Spinal cord (tissue), 10 donors: Measurements from ENCODE around the gene NCDN. TPM values are rescaled to one million over a fixed set of nuclear protein-coding genes. Genes with fewer than 3 reads are reported as not detected.

ENCODE experiments used
- DNase-seq, 6 donors: peaks; one replicate each; pipeline versions ENCODE4 v3.0.0 to v3.0.0-alpha.2; 2013 to 2015; ENCODE audit warnings: low spot score in 6 of 6, low read depth in 4 of 6
- H3K27ac ChIP-seq: one replicate; pipeline ENCODE4 v1.5.1; 2013; ENCODE audit warnings: low read depth, low read length, control low read depth
- H3K27me3 ChIP-seq: one replicate; pipeline ENCODE4 v1.6.1; 2013; ENCODE audit warnings: low read length; ENCODE audit not compliant: control insufficient read depth, insufficient read depth
- H3K36me3 ChIP-seq: one replicate; pipeline ENCODE4 v1.6.1; 2013; ENCODE audit warnings: low read length; ENCODE audit not compliant: control insufficient read depth, insufficient read depth
- H3K4me1 ChIP-seq: one replicate; pipeline ENCODE4 v1.6.1; 2013; ENCODE audit warnings: low read length; ENCODE audit not compliant: control insufficient read depth, insufficient read depth
- H3K4me3 ChIP-seq: one replicate; pipeline ENCODE4 v1.5.1; 2013; ENCODE audit warnings: low read depth, low read length, control low read depth
- H3K9me3 ChIP-seq: one replicate; pipeline ENCODE4 v1.6.1; 2013; ENCODE audit warnings: low read length; ENCODE audit not compliant: control insufficient read depth, insufficient read depth
- WGBS: methylation state at CpG from one replicate; pipeline ENCODE4 v1.1.5; 2013; ENCODE audit warnings: missing lambda C conversion rate; ENCODE audit not compliant: insufficient coverage; 5-methylcytosine and 5-hydroxymethylcytosine counted together
- polyA plus RNA-seq, 2 donors: library from polyadenylated mRNA; unstranded; fragments of 120-200 nt; gene quantifications; one replicate each; pipeline ENCODE4 v1.2.1, GENCODE V29; 2013; ENCODE audit not compliant: insufficient read length in 2 of 2
- total RNA-seq, 2 donors: library from RNA; depleted of rRNA in 1 of 2; stranded (reverse); fragments of 120-200 nt in 1 of 2; fragments of >200 nt in 1 of 2; gene quantifications; one replicate each; pipeline versions ENCODE4 v1.2.3 to v1.2.4, GENCODE V29; 2013 to 2014
- donor health status: healthy.

NCDN gene
- total and polyA plus RNA-seq, 4 donors = 39.9 to 209 (median 159) TPM

- H3K9me3 ChIP-seq = peaks cover 8% of the 10 kb centered on the region
- H3K4me3 ChIP-seq = no peak overlapping the region
- 80% methylated on average over 3 of the region's 6 CpGs for WGBS
- peaks cover 10% of the 10 kb centered on the region for H3K36me3 ChIP-seq
- no peak for DNase-seq
- no peaks in the 10 kb centered on the region for H3K4me1 ChIP-seq
- H3K27ac ChIP-seq = no peak overlapping the region
- H3K27me3 ChIP-seq = no peaks in the 10 kb centered on the region
Observed at GRCh38 chr1:35531368-35531767, 26.2 kb upstream of the NCDN start.

GRCh38 chr1:35532497-35533223, 24.9 kb upstream of the NCDN start:
- WGBS = no CpG with 5 or more reads among the region's 1 CpG
- Histone ChIP-seq H3K4me3 (no peak overlapping the region), H3K4me1 (peaks cover 2% of the 10 kb centered on the region), H3K9me3 (peaks cover 5% of the 10 kb centered on the region), H3K36me3 (peaks cover 10% of the 10 kb centered on the region), H3K27me3 (no peaks in the 10 kb centered on the region), H3K27ac (no peak overlapping the region)
- peak in 1 of 6 donors; percentile 76 for DNase-seq

- DNase-seq = peak in 1 of 6 donors; percentile 66
- peaks cover 5% of the 10 kb centered on the region for H3K9me3 ChIP-seq
- WGBS = 25% methylated on average over 1 of the region's 1 CpG
- peaks cover 6% of the 10 kb centered on the region for H3K4me1 ChIP-seq
- no peak overlapping the region for H3K27ac ChIP-seq
- peaks cover 12% of the 10 kb centered on the region for H3K36me3 ChIP-seq
- no peaks in the 10 kb centered on the region for H3K27me3 ChIP-seq
- no peak overlapping the region for H3K4me3 ChIP-seq
Observed at GRCh38 chr1:35533586-35533985, 24.0 kb upstream of the NCDN start.

GRCh38 chr1:35535243-35535642, 22.4 kb upstream of the NCDN start:
- H3K4me1 ChIP-seq = peaks cover 11% of the 10 kb centered on the region
- no peaks in the 10 kb centered on the region for H3K27me3 ChIP-seq
- no peaks in the 10 kb centered on the region for H3K9me3 ChIP-seq
- H3K4me3 ChIP-seq = no peak overlapping the region
- peaks cover 12% of the 10 kb centered on the region for H3K36me3 ChIP-seq
- H3K27ac ChIP-seq = no peak overlapping the region
- DNase-seq = no peak

- Histone ChIP-seq H3K4me1 (peaks cover 11% of the 10 kb centered on the region), H3K9me3 (no peaks in the 10 kb centered on the region), H3K27me3 (no peaks in the 10 kb centered on the region), H3K4me3 (no peak overlapping the region), H3K36me3 (peaks cover 2% of the 10 kb centered on the region), H3K27ac (no peak overlapping the region)
- no peak for DNase-seq
- WGBS = no CpG with 5 or more reads among the region's 2 CpGs
Observed at GRCh38 chr1:35536556-35537162, 20.9 kb upstream of the NCDN start.

- Histone ChIP-seq H3K27ac (no peak overlapping the region), H3K4me1 (peaks cover 11% of the 10 kb centered on the region), H3K4me3 (no peak overlapping the region), H3K9me3 (no peaks in the 10 kb centered on the region), H3K36me3 (peaks cover 2% of the 10 kb centered on the region), H3K27me3 (no peaks in the 10 kb centered on the region)
- DNase-seq = no peak
- WGBS = no CpG with 5 or more reads among the region's 1 CpG
Observed at GRCh38 chr1:35537806-35538205, 19.8 kb upstream of the NCDN start.

GRCh38 chr1:35539073-35539823, 18.4 kb upstream of the NCDN start:
- H3K9me3 ChIP-seq = no peaks in the 10 kb centered on the region
- H3K27ac ChIP-seq = no peak overlapping the region
- H3K4me3 ChIP-seq = no peak overlapping the region
- DNase-seq = peak in 2 of 6 donors; percentile 36 to 62
- H3K27me3 ChIP-seq = no peaks in the 10 kb centered on the region
- 72% methylated on average over 4 of the region's 6 CpGs for WGBS
- peaks cover 5% of the 10 kb centered on the region for H3K36me3 ChIP-seq
- H3K4me1 ChIP-seq = peaks cover 11% of the 10 kb centered on the region

GRCh38 chr1:35539824-35540261, 17.8 kb upstream of the NCDN start:
- H3K4me3 ChIP-seq = no peak overlapping the region
- DNase-seq = peak in 1 of 6 donors; percentile 74
- H3K4me1 ChIP-seq = peaks cover 12% of the 10 kb centered on the region
- H3K27me3 ChIP-seq = no peaks in the 10 kb centered on the region
- peak overlapping the region; percentile 10 for H3K27ac ChIP-seq
- no CpG with 5 or more reads among the region's 1 CpG for WGBS
- no peaks in the 10 kb centered on the region for H3K9me3 ChIP-seq
- peaks cover 5% of the 10 kb centered on the region for H3K36me3 ChIP-seq

GRCh38 chr1:35544976-35545375, 12.6 kb upstream of the NCDN start:
- H3K9me3 ChIP-seq = no peaks in the 10 kb centered on the region
- H3K27ac ChIP-seq = no peak overlapping the region
- 51% methylated on average over 3 of the region's 3 CpGs for WGBS
- H3K27me3 ChIP-seq = no peaks in the 10 kb centered on the region
- H3K4me3 ChIP-seq = no peak overlapping the region
- H3K36me3 ChIP-seq = peaks cover 17% of the 10 kb centered on the region
- DNase-seq = peak in 2 of 6 donors; percentile 31 to 53
- peaks cover 3% of the 10 kb centered on the region for H3K4me1 ChIP-seq
